Activated naive CD8-positive, alpha-beta T cell treated with anti-CD3 and anti-CD28 coated beads, Interleukin-2, amount 50 U/mL, for 24 hours (primary cell): ENCODE measurements around the gene PRMT1.
"Not testable (repeated sequence)": the region's sequence is repeated elsewhere in the genome, so short reads cannot be mapped to it uniquely, and the experiment has no call there.

Source experiments
- ATAC-seq: fragments of 150-1000 bp; cut with Tn5 transposase; one replicate; pipeline ENCODE4 v1.10.0; 2021
- DNase-seq: peaks from one replicate; pipeline ENCODE4 v3.0.0; 2021
- H3K27ac Mint-ChIP-seq: one replicate; pipeline ENCODE4 v1.8.0; 2021; ENCODE audit warnings: mild to moderate bottlenecking, mixed read lengths
- H3K27me3 Mint-ChIP-seq: one replicate; pipeline ENCODE4 v1.8.0; 2021; ENCODE audit warnings: mixed read lengths
- H3K36me3 Mint-ChIP-seq: one replicate; pipeline ENCODE4 v1.8.0; 2021; ENCODE audit warnings: low read depth, mixed read lengths
- H3K4me1 Mint-ChIP-seq: one replicate; pipeline ENCODE4 v1.8.0; 2021; ENCODE audit warnings: mixed read lengths
- H3K4me3 Mint-ChIP-seq: one replicate; pipeline ENCODE4 v1.8.0; 2021; ENCODE audit warnings: mild to moderate bottlenecking, moderate library complexity, mixed read lengths
- H3K9me3 Mint-ChIP-seq: one replicate; pipeline ENCODE4 v1.8.0; 2021; ENCODE audit warnings: mixed read lengths

PRMT1 gene

DNA sequence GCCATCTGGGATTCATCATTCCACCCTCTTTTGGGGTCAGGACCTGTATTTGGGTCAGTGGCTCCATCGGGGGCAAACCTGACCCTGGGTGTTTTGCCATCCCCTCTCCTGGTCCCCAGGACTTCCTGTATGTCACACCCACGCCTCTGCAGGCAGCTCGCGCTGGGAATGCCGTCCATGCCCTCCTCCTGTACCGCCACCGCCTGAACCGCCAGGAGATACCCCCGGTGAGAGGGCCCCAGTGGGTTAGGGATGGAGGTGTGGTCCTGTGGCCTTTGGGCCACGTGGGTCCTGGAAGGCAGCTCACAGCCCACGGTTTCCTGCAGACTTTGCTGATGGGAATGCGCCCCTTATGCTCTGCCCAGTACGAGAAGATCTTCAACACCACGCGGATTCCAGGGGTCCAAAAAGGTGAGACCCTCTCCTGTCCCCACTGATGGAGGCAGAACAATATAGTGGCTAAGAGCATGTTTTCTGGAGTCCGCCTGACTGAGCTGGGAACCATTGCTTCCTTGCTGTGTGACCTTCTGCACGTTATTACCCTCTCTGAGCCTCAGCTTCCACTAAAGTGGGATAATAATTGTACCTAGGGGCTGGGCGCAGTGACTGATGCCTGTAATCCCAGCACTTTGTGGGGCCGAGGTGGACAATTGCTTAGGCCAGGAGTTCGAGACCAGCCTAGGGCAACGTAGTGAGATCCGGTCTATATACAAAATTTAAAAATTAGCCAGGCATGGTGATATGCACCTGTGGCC, 28.0 kb downstream of the PRMT1 start:
- no peak for ATAC-seq
- no peaks in the 10 kb centered on the region for H3K36me3 Mint-ChIP-seq

DNA sequence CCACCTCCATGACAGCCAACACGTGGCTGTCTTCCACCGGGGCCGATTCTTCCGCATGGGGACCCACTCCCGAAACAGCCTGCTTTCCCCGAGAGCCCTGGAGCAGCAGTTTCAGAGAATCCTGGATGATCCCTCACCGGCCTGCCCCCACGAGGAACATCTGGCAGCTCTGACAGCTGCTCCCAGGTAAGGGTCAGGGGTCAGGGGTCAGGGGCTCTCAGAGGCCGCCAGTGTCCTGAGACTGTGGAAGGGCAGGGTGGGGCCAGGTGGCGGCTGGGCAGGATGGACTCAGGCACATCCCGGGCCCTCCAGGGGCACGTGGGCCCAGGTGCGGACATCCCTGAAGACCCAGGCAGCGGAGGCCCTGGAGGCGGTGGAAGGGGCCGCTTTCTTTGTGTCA, 28.8 kb downstream of the PRMT1 start:
- Mint-ChIP-seq H3K9me3 (no peaks in the 10 kb centered on the region), H3K27ac (no peak overlapping the region)

More for the DNA sequence above, 28.0 kb downstream of the PRMT1 start:
- peaks cover 5% of the 10 kb centered on the region for H3K27me3 Mint-ChIP-seq
- H3K27ac Mint-ChIP-seq = no peak overlapping the region
- no peak overlapping the region for H3K4me3 Mint-ChIP-seq
- H3K9me3 Mint-ChIP-seq = no peaks in the 10 kb centered on the region
- no peaks in the 10 kb centered on the region for H3K4me1 Mint-ChIP-seq
- no peak for DNase-seq

DNA sequence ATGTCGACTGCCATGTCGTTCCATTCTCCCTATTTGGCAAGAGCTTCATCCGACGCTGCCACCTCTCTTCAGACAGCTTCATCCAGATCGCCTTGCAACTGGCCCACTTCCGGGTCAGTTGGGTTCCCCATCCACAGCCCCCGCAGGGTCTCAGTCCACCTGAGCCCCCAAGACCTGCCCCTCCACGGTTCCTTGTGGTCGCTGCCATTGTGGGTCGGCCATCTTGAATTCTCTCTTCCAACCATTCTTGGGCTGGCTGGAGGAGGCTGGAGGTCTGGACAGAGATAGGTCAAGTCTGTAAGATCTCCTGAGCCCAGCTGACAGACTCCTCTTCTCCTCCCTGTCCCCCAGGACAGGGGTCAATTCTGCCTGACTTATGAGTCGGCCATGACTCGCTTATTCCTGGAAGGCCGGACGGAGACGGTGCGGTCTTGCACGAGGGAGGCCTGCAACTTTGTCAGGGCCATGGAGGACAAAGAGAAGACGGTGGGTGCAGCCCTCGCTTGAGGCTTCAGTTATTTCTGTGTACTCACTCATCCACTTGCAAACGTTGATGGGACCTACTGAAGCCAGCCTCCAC, 33.4 kb downstream of the PRMT1 start:
- Mint-ChIP-seq H3K4me3 (no peak overlapping the region), H3K9me3 (no peaks in the 10 kb centered on the region), H3K27ac (no peak overlapping the region), H3K27me3 (no peaks in the 10 kb centered on the region), H3K36me3 (no peaks in the 10 kb centered on the region), H3K4me1 (no peaks in the 10 kb centered on the region)
- no peak for ATAC-seq
- no peak for DNase-seq

More for the DNA sequence above, 28.8 kb downstream of the PRMT1 start:
- Mint-ChIP-seq H3K4me3 (no peak overlapping the region), H3K4me1 (no peaks in the 10 kb centered on the region), H3K36me3 (no peaks in the 10 kb centered on the region), H3K27me3 (peaks cover 5% of the 10 kb centered on the region)
- ATAC-seq (no peak), DNase-seq (no peak)

DNA sequence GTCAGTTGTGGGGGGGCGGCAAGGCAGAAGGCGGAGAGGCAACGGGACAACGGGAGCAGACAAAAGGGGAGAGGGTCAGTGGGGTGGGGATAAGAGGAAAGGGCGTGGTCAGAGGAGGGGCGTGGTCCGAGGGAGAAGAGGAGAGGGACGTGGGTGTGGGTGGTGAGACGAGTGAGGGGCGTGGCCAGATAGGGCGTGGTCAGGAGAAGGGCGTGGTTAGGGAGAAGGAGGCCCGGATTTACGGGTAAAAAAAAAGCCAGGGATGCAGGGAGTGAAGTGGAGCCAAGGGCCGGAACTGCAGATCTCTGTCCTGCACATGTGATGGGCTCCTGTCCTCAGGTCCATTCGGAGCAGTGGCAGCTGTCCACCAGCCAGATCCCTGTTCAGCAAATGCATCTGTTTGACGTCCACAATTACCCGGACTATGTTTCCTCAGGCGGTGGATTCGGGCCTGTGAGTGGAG, 35.4 kb downstream of the PRMT1 start:
- Mint-ChIP-seq H3K27ac (no peak overlapping the region), H3K9me3 (no peaks in the 10 kb centered on the region)
- no peak for DNase-seq

DNA sequence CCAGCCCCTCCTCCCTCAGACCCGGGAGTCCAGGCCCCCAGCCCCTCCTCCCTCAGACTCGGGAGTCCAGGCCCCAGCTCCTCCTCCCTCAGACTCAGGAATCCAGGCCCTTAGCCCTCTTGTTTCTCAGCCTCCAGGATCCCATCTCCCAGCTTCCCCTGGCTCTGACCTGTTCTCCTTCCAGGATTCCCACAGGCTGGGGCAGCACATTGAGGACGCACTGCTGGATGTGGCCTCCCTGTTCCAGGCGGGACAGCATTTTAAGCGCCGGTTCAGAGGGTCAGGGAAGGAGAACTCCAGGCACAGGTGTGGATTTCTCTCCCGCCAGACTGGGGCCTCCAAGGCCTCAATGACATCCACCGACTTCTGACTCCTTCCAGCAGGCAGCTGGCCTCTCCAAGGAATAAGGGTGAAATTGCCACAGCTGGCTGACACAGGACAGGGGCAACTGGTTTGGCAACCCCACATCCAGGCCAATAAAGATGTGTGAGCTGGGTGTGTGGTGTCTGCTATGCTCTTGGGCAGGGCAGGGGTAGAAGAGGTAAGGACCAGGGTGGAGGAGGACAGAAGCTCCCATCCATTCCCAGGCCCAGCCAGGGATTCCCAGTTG, 36.3 kb downstream of the PRMT1 start:
- ATAC-seq (no peak), DNase-seq (no peak)
- Mint-ChIP-seq H3K4me1 (peaks cover 10% of the 10 kb centered on the region), H3K27ac (no peak overlapping the region), H3K9me3 (no peaks in the 10 kb centered on the region), H3K27me3 (no peaks in the 10 kb centered on the region), H3K4me3 (no peak overlapping the region), H3K36me3 (no peaks in the 10 kb centered on the region)

More for the DNA sequence above, 35.4 kb downstream of the PRMT1 start:
- ATAC-seq = no peak
- Mint-ChIP-seq H3K4me3 (no peak overlapping the region), H3K27me3 (no peaks in the 10 kb centered on the region), H3K4me1 (peaks cover 6% of the 10 kb centered on the region), H3K36me3 (no peaks in the 10 kb centered on the region)

DNA sequence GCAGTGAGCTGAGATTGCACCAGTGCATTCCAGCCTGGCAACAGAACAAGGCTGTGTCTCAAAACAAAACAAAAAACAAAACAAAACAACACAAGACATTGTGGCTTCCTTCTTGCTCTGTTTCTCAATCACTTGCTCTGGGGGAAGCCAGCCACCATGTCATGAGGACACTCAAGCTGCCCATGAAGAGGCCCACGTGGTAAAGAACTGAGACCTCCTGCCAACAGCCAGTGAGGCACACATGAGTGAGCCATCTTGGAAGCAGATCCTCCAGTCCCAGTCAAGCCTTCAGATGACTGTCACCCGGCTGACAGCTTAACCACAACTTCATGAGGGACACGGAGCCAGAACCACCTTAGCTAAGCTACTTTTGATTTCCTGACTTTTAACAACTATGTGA, 39.1 kb downstream of the PRMT1 start:
- Mint-ChIP-seq H3K4me3 (no peak overlapping the region), H3K27me3 (no peaks in the 10 kb centered on the region), H3K9me3 (no peaks in the 10 kb centered on the region), H3K4me1 (peaks cover 12% of the 10 kb centered on the region), H3K27ac (peak overlapping the region; percentile 42), H3K36me3 (no peaks in the 10 kb centered on the region)
- ATAC-seq (no peak), DNase-seq (no peak)

DNA sequence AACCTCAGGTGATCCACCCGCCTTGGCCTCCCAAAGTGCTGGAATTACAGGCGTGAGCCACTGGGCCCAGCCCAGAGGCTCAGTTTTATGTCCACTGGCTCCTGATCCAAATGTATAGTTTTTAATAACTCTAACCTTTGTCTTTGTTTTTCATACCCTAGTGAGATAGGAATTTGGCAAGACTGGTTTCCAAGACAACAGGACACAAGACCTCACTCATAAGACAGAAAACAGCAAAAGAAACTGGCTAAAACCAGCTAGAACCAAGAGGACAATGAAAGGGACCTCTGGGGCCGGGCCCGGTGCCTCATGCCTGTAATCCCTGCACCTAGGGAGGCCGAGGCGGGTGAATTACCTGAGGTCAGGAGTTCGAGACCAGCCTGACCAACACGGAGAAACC, 41.4 kb downstream of the PRMT1 start:
- peaks cover 2% of the 10 kb centered on the region for H3K36me3 Mint-ChIP-seq
- no peaks in the 10 kb centered on the region for H3K9me3 Mint-ChIP-seq
- peaks cover 14% of the 10 kb centered on the region for H3K4me1 Mint-ChIP-seq
- DNase-seq = no peak
- no peak for ATAC-seq
- H3K4me3 Mint-ChIP-seq = peak overlapping the region; percentile 54
- H3K27ac Mint-ChIP-seq = peak overlapping the region; percentile 42
- no peaks in the 10 kb centered on the region for H3K27me3 Mint-ChIP-seq

DNA sequence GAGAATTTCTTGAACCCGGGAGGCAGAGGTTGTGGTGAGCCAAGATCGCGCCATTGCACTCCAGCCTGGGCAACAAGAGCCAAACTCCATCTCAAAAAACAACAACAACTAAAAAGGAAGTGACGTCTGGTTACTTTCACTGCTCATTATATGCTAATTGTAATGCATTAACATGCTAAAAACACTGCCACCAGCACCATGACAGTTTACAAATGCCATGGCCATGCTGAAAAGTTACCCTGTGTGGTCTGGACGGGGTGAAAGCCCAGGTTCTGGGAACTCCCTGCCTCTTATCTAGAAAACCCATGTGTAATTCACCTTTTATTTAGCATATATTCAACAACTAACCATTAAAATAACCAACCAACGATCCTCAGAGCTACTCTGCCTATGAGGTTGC, 41.9 kb downstream of the PRMT1 start:
- H3K9me3 Mint-ChIP-seq = no peaks in the 10 kb centered on the region
- DNase-seq (no peak), ATAC-seq (no peak)
- no peak overlapping the region for H3K27ac Mint-ChIP-seq
- H3K4me3 Mint-ChIP-seq = peak overlapping the region; percentile 1
- H3K36me3 Mint-ChIP-seq = peaks cover 2% of the 10 kb centered on the region
- H3K4me1 Mint-ChIP-seq = peaks cover 14% of the 10 kb centered on the region
- no peaks in the 10 kb centered on the region for H3K27me3 Mint-ChIP-seq

DNA sequence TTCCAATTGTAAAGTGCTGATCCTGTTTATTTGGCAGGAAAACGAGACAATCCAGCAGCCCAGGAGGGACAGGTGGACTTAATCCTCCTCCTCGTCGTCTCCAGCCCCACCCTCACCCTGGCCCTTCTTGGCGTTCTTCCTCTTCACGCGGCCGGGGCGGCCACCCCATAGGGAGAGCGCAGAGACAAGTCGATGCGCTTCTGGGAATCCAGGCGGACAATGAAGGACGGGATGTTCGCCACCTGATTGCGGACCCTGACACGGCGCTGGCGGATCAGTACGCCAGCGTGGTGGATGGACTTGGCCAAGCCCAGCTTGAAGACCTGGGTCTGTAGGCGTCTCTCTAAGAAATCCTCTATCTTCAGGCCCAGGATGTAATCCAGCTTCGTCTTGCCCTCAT, 42.3 kb downstream of the PRMT1 start:
- not testable (repeated sequence) for H3K36me3 Mint-ChIP-seq, ATAC-seq, H3K27ac Mint-ChIP-seq, DNase-seq, H3K27me3 Mint-ChIP-seq, H3K9me3 Mint-ChIP-seq
- H3K4me3 Mint-ChIP-seq = peak overlapping the region; percentile 1
- H3K4me1 Mint-ChIP-seq = peaks cover 18% of the 10 kb centered on the region

DNA sequence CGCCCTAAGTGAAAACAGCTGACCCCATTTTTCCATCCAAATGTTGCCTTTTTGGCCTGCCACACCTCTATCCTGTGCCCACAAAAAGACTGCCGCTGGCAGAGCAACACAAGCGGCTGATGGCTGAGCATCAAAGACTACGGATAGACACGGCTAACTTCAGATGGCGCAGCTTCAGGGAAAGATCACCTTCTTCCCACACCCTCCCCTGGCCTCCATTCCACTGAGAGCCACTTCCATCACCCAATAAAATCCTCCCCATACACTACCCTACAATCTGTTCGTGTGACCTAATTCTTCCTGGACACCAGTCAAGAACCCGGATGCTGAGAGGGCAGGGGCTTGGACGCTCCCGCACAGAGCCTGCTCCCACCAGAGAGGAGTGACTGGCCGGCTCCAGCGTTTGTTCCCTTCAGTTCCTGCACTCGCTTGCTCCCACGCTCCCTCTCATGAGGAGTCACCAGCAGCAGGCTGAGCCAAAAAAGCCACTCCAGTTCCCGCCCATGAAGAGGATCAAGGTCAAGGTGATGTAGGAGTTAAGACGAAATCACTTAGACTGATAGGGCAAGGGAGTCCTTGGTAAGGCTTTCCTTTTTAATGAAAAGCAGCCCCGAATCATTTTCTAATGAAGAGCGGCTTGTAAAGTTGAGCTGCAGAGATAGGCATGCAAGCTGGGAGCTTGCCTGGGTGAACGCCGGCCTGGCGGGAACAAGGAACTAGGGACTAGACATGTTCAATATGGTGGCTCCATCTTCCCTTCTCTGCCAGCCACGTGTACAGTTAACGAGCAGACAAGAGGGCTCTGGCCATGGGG, 50.4 kb downstream of the PRMT1 start:
- no peak for DNase-seq
- H3K27me3 Mint-ChIP-seq = peaks cover 3% of the 10 kb centered on the region
- no peaks in the 10 kb centered on the region for H3K9me3 Mint-ChIP-seq
- no peak for ATAC-seq
- no peak overlapping the region for H3K4me3 Mint-ChIP-seq
- peaks cover 6% of the 10 kb centered on the region for H3K4me1 Mint-ChIP-seq
- peaks cover 2% of the 10 kb centered on the region for H3K36me3 Mint-ChIP-seq
- no peak overlapping the region for H3K27ac Mint-ChIP-seq

DNA sequence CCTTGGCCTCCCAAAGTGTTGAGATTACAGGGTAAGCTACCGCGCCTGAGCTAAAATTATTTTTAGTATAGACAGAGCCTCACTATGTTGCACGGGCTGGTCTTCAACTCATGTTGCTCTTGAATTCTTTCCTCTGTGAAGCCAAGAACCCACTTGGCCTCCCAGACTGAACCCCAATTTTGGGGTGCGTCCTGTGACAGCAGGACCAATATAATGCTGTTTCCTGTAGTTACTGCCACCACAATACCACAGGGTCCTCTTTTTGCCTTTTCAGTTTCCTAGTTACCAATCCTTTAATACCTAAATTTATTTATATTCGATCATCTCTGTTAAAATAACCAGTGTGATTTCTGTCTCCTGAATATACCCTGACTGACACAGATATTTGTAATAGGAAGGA, 53.1 kb downstream of the PRMT1 start:
- Mint-ChIP-seq H3K36me3 (no peaks in the 10 kb centered on the region), H3K4me3 (no peak overlapping the region), H3K27ac (no peak overlapping the region), H3K4me1 (no peaks in the 10 kb centered on the region), H3K9me3 (no peaks in the 10 kb centered on the region), H3K27me3 (peaks cover 3% of the 10 kb centered on the region)
- ATAC-seq = no peak
- DNase-seq = no peak
